SK-N-SH (cell line): ENCODE data around the gene ATP5PF.

ENCODE experiments used
- CHD2 ChIP-seq: fragments of 150-350 bp; IDR thresholded peaks from 2 replicates; pipeline ENCODE4 v1.6.1; 2018; ENCODE audit warnings: low read length; ENCODE audit not compliant: partially characterized antibody
- RCOR1 ChIP-seq: fragments of 150-350 bp; IDR thresholded peaks from 2 replicates; pipeline ENCODE4 v1.6.1; 2017; ENCODE audit warnings: antibody characterized with exemption, low read length
- USF2 ChIP-seq: fragments of 150-350 bp; IDR thresholded peaks from 2 replicates; pipeline ENCODE4 v1.6.1; 2017; ENCODE audit warnings: antibody characterized with exemption, low read length, low read depth, borderline replicate concordance

- TF ChIP-seq USF2 (no peak), RCOR1 (no peak), CHD2 (no peak)
Measured at GRCh38 chr21:25742900-25743299, 8.2 kb upstream of the ATP5PF start.
